SU-DHL-6 (cell line): ENCODE measurements around the gene PTPRN2.

Experiments used
- H2AFZ ChIP-seq: fragments of 200-600 bp; sonication (generic); 2 replicates; pipeline ENCODE4 v1.6.1; 2014; ENCODE audit warnings: low read depth, mild to moderate bottlenecking, moderate library complexity, mixed read lengths, antibody characterized with exemption, low read length; ENCODE audit not compliant: severe bottlenecking
- H3F3A ChIP-seq: fragments of 200-600 bp; shearing (Covaris generic); 2 replicates; pipeline ENCODE4 v1.6.0; 2016; ENCODE audit warnings: antibody characterized with exemption, mild to moderate bottlenecking; ENCODE audit not compliant: insufficient read depth
- H3K27ac ChIP-seq: fragments of 200-600 bp; sonication (generic); 2 replicates; pipeline ENCODE4 v1.5.1; 2016; ENCODE audit warnings: low read depth, mild to moderate bottlenecking, low read length, moderate library complexity, mixed read lengths
- H3K27me3 ChIP-seq: fragments of 200-600 bp; sonication (generic), shearing (Covaris generic); 2 replicates; pipeline ENCODE4 v1.6.0; 2014; ENCODE audit warnings: mild to moderate bottlenecking, low read length
- H3K36me3 ChIP-seq: fragments of 200-600 bp; sonication (generic); 2 replicates; pipeline ENCODE4 v1.6.1; 2014; ENCODE audit warnings: mild to moderate bottlenecking, low read length, mixed read lengths
- H3K4me2 ChIP-seq: fragments of 300-600, 200-600 bp; shearing (Covaris generic), sonication (generic); 2 replicates; pipeline ENCODE4 v1.6.0; 2014; ENCODE audit warnings: low read length, low read depth, mild to moderate bottlenecking; ENCODE audit not compliant: poor library complexity, severe bottlenecking
- H3K4me3 ChIP-seq: fragments of 200-600 bp; sonication (generic); 2 replicates; pipeline ENCODE4 v1.5.1; 2014; ENCODE audit warnings: antibody characterized with exemption, low read length, mild to moderate bottlenecking, mixed read lengths; ENCODE audit not compliant: insufficient read depth, poor library complexity, severe bottlenecking
- H3K79me2 ChIP-seq: fragments of 200-600 bp; sonication (generic); 2 replicates; pipeline ENCODE4 v1.6.1; 2014; ENCODE audit warnings: mild to moderate bottlenecking, low read length, moderate library complexity; ENCODE audit not compliant: insufficient read depth
- H3K9ac ChIP-seq: fragments of 200-600 bp; sonication (generic); 2 replicates; pipeline ENCODE4 v1.7.0; 2014; ENCODE audit warnings: mild to moderate bottlenecking, low read length
- H3K9me2 ChIP-seq: fragments of 200-600 bp; sonication (generic); replicated peaks from 2 replicates; pipeline ENCODE4 v1.6.1; 2014; ENCODE audit warnings: low read length; ENCODE audit not compliant: insufficient read depth
- H3K9me3 ChIP-seq: fragments of 200-600 bp; sonication (generic); 2 replicates; pipeline ENCODE4 v1.6.1; 2014; ENCODE audit warnings: low read length, mixed read lengths; ENCODE audit not compliant: insufficient read depth
- H4K20me1 ChIP-seq: fragments of 200-600 bp; sonication (generic); 2 replicates; pipeline ENCODE4 v1.6.1; 2014; ENCODE audit warnings: low read depth, mild to moderate bottlenecking, antibody characterized with exemption, low read length, moderate library complexity, mixed read lengths
- EZH2phosphoT487 ChIP-seq: fragments of 200-600 bp; sonication (generic), shearing (Covaris generic); conservative IDR thresholded peaks from 2 replicates; pipeline ENCODE4 v1.6.1; 2018; ENCODE audit warnings: mild to moderate bottlenecking, antibody characterized with exemption, low read length, moderate library complexity, mixed read lengths
- TF ChIP-seq, protein P1 (sequence below): fragments of 200-600 bp; sonication (generic); IDR thresholded peaks from one replicate; pipeline ENCODE4 v1.5.1; 2017; ENCODE audit warnings: antibody characterized with exemption, mild to moderate bottlenecking, low read length, moderate library complexity; ENCODE audit not compliant: insufficient read depth, poor library complexity, severe bottlenecking

PTPRN2 gene

GRCh38 chr7:157610671-157611295, 976.8 kb downstream of the PTPRN2 start:
- no peaks in the 10 kb centered on the region for H3K79me2 ChIP-seq
- H2AFZ ChIP-seq, result no peak overlapping the region
- H3F3A ChIP-seq, result no peaks in the 10 kb centered on the region
- H3K27ac ChIP-seq, result no peak overlapping the region
- no peak overlapping the region for H3K4me2 ChIP-seq
- H3K9me3 ChIP-seq, result no peaks in the 10 kb centered on the region
- TF ChIP-seq EZH2phosphoT487, result no peak
- TF ChIP-seq, protein P1, sequence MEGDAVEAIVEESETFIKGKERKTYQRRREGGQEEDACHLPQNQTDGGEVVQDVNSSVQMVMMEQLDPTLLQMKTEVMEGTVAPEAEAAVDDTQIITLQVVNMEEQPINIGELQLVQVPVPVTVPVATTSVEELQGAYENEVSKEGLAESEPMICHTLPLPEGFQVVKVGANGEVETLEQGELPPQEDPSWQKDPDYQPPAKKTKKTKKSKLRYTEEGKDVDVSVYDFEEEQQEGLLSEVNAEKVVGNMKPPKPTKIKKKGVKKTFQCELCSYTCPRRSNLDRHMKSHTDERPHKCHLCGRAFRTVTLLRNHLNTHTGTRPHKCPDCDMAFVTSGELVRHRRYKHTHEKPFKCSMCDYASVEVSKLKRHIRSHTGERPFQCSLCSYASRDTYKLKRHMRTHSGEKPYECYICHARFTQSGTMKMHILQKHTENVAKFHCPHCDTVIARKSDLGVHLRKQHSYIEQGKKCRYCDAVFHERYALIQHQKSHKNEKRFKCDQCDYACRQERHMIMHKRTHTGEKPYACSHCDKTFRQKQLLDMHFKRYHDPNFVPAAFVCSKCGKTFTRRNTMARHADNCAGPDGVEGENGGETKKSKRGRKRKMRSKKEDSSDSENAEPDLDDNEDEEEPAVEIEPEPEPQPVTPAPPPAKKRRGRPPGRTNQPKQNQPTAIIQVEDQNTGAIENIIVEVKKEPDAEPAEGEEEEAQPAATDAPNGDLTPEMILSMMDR, result no peak
- no peak overlapping the region for H3K4me3 ChIP-seq
- H3K9ac ChIP-seq, result no peak overlapping the region
- H3K9me2 ChIP-seq, result no peaks in the 10 kb centered on the region
- no peaks in the 10 kb centered on the region for H4K20me1 ChIP-seq
- no peaks in the 10 kb centered on the region for H3K27me3 ChIP-seq
- H3K36me3 ChIP-seq, result no peaks in the 10 kb centered on the region

DNA sequence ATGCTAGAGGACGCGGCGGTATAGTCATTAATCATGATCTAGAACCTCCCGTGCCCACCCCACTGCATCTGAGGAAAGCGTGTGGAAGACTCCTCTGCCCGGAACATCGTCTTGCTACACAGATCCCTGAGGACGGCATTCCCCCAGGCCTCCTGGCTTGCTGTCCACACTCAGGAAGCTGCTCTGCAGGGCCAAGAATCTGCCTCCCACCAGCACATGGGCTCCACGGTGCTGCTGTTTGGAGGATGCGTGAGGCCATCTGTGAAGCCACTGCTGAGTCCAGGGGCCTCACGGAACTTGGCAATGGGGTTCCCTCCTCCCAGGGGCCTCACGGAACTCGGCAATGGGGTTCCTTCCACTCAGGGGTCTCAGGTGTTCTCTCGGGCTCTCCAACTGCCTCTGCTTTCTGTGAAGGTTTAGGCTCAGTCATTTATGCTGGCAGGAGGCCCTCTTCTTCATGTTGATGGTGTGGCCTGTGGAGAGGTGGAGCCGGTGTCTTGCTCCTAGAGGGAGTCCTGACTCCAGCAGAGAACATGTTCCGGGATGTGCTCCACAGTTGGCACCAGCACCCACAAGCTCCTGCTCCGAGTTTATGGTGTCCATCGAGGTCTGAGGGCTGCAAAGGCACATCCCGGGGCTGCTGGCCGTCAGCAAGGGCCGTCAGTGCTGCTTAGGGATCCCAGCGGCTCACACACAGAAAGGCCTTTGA, 977.5 kb downstream of the PTPRN2 start:
- H3K9me2 ChIP-seq, result no peaks in the 10 kb centered on the region
- no peaks in the 10 kb centered on the region for H3F3A ChIP-seq
- TF ChIP-seq EZH2phosphoT487, result no peak
- TF ChIP-seq, protein P1, result no peak
- H3K4me2 ChIP-seq, result no peak overlapping the region
- no peaks in the 10 kb centered on the region for H3K27me3 ChIP-seq
- H3K79me2 ChIP-seq, result no peaks in the 10 kb centered on the region
- no peak overlapping the region for H3K4me3 ChIP-seq
- H3K9ac ChIP-seq, result no peak overlapping the region
- no peaks in the 10 kb centered on the region for H4K20me1 ChIP-seq
- H3K27ac ChIP-seq, result no peak overlapping the region
- H3K36me3 ChIP-seq, result no peaks in the 10 kb centered on the region
- H2AFZ ChIP-seq, result no peak overlapping the region
- no peaks in the 10 kb centered on the region for H3K9me3 ChIP-seq

DNA sequence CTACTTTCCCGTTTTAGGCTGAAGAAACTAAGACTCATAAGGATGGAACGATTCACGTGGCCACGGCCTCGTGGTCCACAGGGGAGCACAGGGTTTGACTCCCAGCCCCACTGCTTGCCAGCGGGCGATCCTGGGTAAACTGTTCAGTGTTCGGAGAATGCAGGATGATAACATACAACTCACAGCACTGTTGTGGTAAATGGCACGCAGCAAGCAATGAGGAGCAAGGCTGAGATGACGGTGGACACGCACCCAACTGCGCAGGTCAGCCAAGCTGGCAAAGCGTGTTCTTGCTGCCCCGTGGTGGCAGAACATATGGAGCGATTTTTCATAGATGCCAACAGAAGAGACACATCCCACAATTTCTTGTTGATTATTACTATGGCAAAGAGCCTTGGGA, 978.1 kb downstream of the PTPRN2 start:
- no peak overlapping the region for H3K4me2 ChIP-seq
- no peak overlapping the region for H3K27ac ChIP-seq
- H3K9me3 ChIP-seq, result no peaks in the 10 kb centered on the region
- H4K20me1 ChIP-seq, result no peaks in the 10 kb centered on the region
- H3K9me2 ChIP-seq, result no peaks in the 10 kb centered on the region
- no peak overlapping the region for H3K9ac ChIP-seq
- no peak overlapping the region for H3K4me3 ChIP-seq
- no peaks in the 10 kb centered on the region for H3K79me2 ChIP-seq
- no peaks in the 10 kb centered on the region for H3F3A ChIP-seq
- no peaks in the 10 kb centered on the region for H3K27me3 ChIP-seq
- TF ChIP-seq EZH2phosphoT487, result no peak
- TF ChIP-seq, protein P1, result no peak
- no peak overlapping the region for H2AFZ ChIP-seq
- H3K36me3 ChIP-seq, result no peaks in the 10 kb centered on the region
